Gastrocnemius medialis (tissue), 4 donors: ENCODE measurements around the gene CYSRT1. TPM values are rescaled to one million over a fixed set of nuclear protein-coding genes. Genes with fewer than 3 reads are reported as not detected.

Experiments used
- ATAC-seq, 2 donors: fragments of 150-250 bp; one replicate each; pipeline ENCODE4 v1.9.1; 2016
- DNase-seq, 2 donors: peaks; one replicate each; pipeline ENCODE4 v3.0.0-alpha.2; 2019
- H3K27ac ChIP-seq, 4 donors: fragments of 200-600 bp; sonication (generic); 1 replicate in 1 of 4; 2 replicates in 3 of 4; pipeline ENCODE4 v1.5.1; 2016 to 2018; ENCODE audit warnings: mild to moderate bottlenecking in 2 of 4, moderate library complexity in 1 of 4
- H3K27me3 ChIP-seq, 3 donors: fragments of 200-600 bp; sonication (generic) in 2 of 3; 1 replicate in 1 of 3; 2 replicates in 2 of 3; pipeline versions ENCODE4 v1.5.1 to v1.6.0; 2016 to 2019; ENCODE audit warnings: mild to moderate bottlenecking in 1 of 3, moderate library complexity in 1 of 3
- H3K36me3 ChIP-seq, 2 donors: fragments of 200-600 bp; sonication (generic) in 1 of 2; one replicate each; pipeline ENCODE4 v1.5.1; 2017 to 2018
- H3K4me1 ChIP-seq, 2 donors: fragments of 200-600 bp; sonication (generic) in 1 of 2; one replicate each; pipeline ENCODE4 v1.5.1; 2016 to 2017; ENCODE audit warnings: mild to moderate bottlenecking in 2 of 2
- H3K4me3 ChIP-seq, 4 donors: fragments of 200-600 bp; sonication (generic) in 3 of 4; 1 replicate in 1 of 4; 2 replicates in 3 of 4; pipeline ENCODE4 v1.5.1; 2016 to 2019; ENCODE audit warnings: mild to moderate bottlenecking in 2 of 4
- H3K9me3 ChIP-seq, 3 donors: fragments of 200-600 bp; sonication (generic) in 2 of 3; 1 replicate in 1 of 3; 2 replicates in 2 of 3; pipeline ENCODE4 v1.5.1; 2016 to 2019
- CTCF ChIP-seq, 5 experiments: fragments of 450-650 bp in 3 of 5; fragments of 200-600 bp in 2 of 5; sonication (generic) in 2 of 5; IDR thresholded peaks in 4 of 5; conservative IDR thresholded peaks in 1 of 5; 1 replicate in 4 of 5; 2 replicates in 1 of 5; pipeline ENCODE4 v1.5.1; 2016 to 2019; ENCODE audit warnings: antibody characterized with exemption in 5 of 5, mild to moderate bottlenecking in 3 of 5, moderate library complexity in 3 of 5
- POLR2A ChIP-seq, 2 donors: fragments of 450-650 bp; IDR thresholded peaks; one replicate each; pipeline ENCODE4 v1.6.1; 2017; ENCODE audit warnings: antibody characterized with exemption in 2 of 2, mild to moderate bottlenecking in 2 of 2, moderate library complexity in 2 of 2
- in situ Hi-C, 4 donors: fragments of 200-750 bp; cut with MboI; loops; one replicate each; pipeline versions ENCODE4 v1.15.0 to v1.8.0; 2017; ENCODE audit warnings: low sequenced_read_pairs in 4 of 4
- intact Hi-C: fragments of 100-400 bp; cut with DNase I; formaldehyde crosslinking; loops from one replicate; pipeline ENCODE4 v1.15.1; 2023; ENCODE audit warnings: low total_unique reads
- total RNA-seq, 4 donors: library from RNA; depleted of rRNA; stranded (reverse); fragments of >200 nt; gene quantifications; one replicate each; pipeline versions ENCODE4 v1.1.0 to v1.2.3, GENCODE V29; 2016

Gene CYSRT1
- total RNA-seq, 4 donors from 2014 or later = 0.42 TPM; not detected in 3

- Histone ChIP-seq H3K27me3 (no peaks in the 10 kb centered on the region), H3K4me3 (no peak overlapping the region), H3K36me3 (peaks cover 3 to 53% of the 10 kb centered on the region in 2 donors), H3K9me3 (no peaks in the 10 kb centered on the region), H3K4me1 (no peaks in the 10 kb centered on the region), H3K27ac (no peak overlapping the region)
- in situ Hi-C loops = no loop called here
- intact Hi-C loops = no loop called here
- no peak for DNase-seq
- ATAC-seq = no peak
- no peak for TF ChIP-seq CTCF (IDR thresholded peaks at IDR 0.05 in 4 of 5, conservative IDR thresholded peaks at IDR 0.05 in 1 of 5)
- TF ChIP-seq POLR2A (IDR thresholded peaks at IDR 0.05) = no peak
Measured at GRCh38 chr9:137178201-137178938, 46.6 kb upstream of the CYSRT1 start.

- ATAC-seq = no peak
Measured at GRCh38 chr9:137178939-137179630, 45.9 kb upstream of the CYSRT1 start.

GRCh38 chr9:137179761-137180160 is 45.2 kb upstream of the CYSRT1 start:
- peaks cover 3 to 67% of the 10 kb centered on the region in 2 donors for H3K36me3 ChIP-seq
- no peak for DNase-seq
- no peaks in the 10 kb centered on the region for H3K4me1 ChIP-seq
- no peak for ATAC-seq
- intact Hi-C loops (no loop called here), in situ Hi-C loops (no loop called here)
- no peaks in the 10 kb centered on the region for H3K9me3 ChIP-seq
- no peak overlapping the region for H3K27ac ChIP-seq
- no peak overlapping the region for H3K4me3 ChIP-seq
- H3K27me3 ChIP-seq = no peaks in the 10 kb centered on the region
- TF ChIP-seq POLR2A (IDR thresholded peaks at IDR 0.05) (no peak), CTCF (IDR thresholded peaks at IDR 0.05 in 4 of 5, conservative IDR thresholded peaks at IDR 0.05 in 1 of 5) (no peak)

More at GRCh38 chr9:137178939-137179630, 45.9 kb upstream of the CYSRT1 start:
- no peak overlapping the region for H3K4me3 ChIP-seq
- no peak for TF ChIP-seq CTCF (IDR thresholded peaks at IDR 0.05 in 4 of 5, conservative IDR thresholded peaks at IDR 0.05 in 1 of 5)
- no peak for TF ChIP-seq POLR2A (IDR thresholded peaks at IDR 0.05)
- H3K27me3 ChIP-seq = no peaks in the 10 kb centered on the region
- H3K4me1 ChIP-seq = no peaks in the 10 kb centered on the region
- H3K36me3 ChIP-seq = peaks cover 3 to 61% of the 10 kb centered on the region in 2 donors
- intact Hi-C loops = no loop called here
- no peaks in the 10 kb centered on the region for H3K9me3 ChIP-seq
- H3K27ac ChIP-seq = no peak overlapping the region
- no peak for DNase-seq
- in situ Hi-C loops = no loop called here

- DNase-seq (no peak), ATAC-seq (no peak)
- no peaks in the 10 kb centered on the region for H3K4me1 ChIP-seq
- no peaks in the 10 kb centered on the region for H3K9me3 ChIP-seq
- no peaks in the 10 kb centered on the region for H3K27me3 ChIP-seq
- H3K36me3 ChIP-seq = peaks cover 3 to 71% of the 10 kb centered on the region in 2 donors
- no peak overlapping the region for H3K4me3 ChIP-seq
- no peak for TF ChIP-seq POLR2A (IDR thresholded peaks at IDR 0.05)
- TF ChIP-seq CTCF (IDR thresholded peaks at IDR 0.05 in 4 of 5, conservative IDR thresholded peaks at IDR 0.05 in 1 of 5) = no peak
- in situ Hi-C loops (no loop called here), intact Hi-C loops (no loop called here)
- H3K27ac ChIP-seq = no peak overlapping the region
Measured at GRCh38 chr9:137180491-137180890, 44.5 kb upstream of the CYSRT1 start.
